Fibroblast of skin of abdomen (primary cell): ENCODE results near the gene RELB.

ENCODE experiments used
- DNase-seq: peaks from one replicate; pipeline ENCODE4 v3.0.0-alpha.2; 2013

Gene RELB

GRCh38 chr19:45025264-45025663, 24.0 kb downstream of the RELB start:
- no peak for DNase-seq

GRCh38 chr19:45027371-45027770, 26.1 kb downstream of the RELB start:
- no peak for DNase-seq

- DNase-seq = no peak
Observed at GRCh38 chr19:45030825-45031224, 29.6 kb downstream of the RELB start.

- no peak for DNase-seq
Observed at GRCh38 chr19:45032421-45032820, 31.2 kb downstream of the RELB start.

GRCh38 chr19:45035755-45036154, 34.5 kb downstream of the RELB start:
- DNase-seq = no peak

GRCh38 chr19:45037393-45038169, 36.3 kb downstream of the RELB start:
- DNase-seq = no peak

- DNase-seq = peak; percentile 88
Observed at GRCh38 chr19:45038931-45039893, 37.9 kb downstream of the RELB start, which contains the start of gene CLASRP. Gene CLASRP, plus strand, starts transcription at chr19:45039045. Its CDS starts 1,168 bp downstream, at chr19:45040213.

- DNase-seq = no peak
Observed at GRCh38 chr19:45040059-45040771, 39.0 kb downstream of the RELB start.

GRCh38 chr19:45041125-45041524, 39.9 kb downstream of the RELB start:
- no peak for DNase-seq

- no peak for DNase-seq
Observed at GRCh38 chr19:45045671-45046353, 44.5 kb downstream of the RELB start.

- no peak for DNase-seq
Observed at GRCh38 chr19:45046355-45046754, 45.1 kb downstream of the RELB start.

- DNase-seq = no peak
Observed at GRCh38 chr19:45047188-45047797, 46.0 kb downstream of the RELB start.

GRCh38 chr19:45049073-45049736, 47.9 kb downstream of the RELB start:
- DNase-seq = no peak

- DNase-seq = no peak
Observed at GRCh38 chr19:45050036-45050435, 48.8 kb downstream of the RELB start.

- no peak for DNase-seq
Observed at GRCh38 chr19:45051929-45052579, 50.8 kb downstream of the RELB start.

- DNase-seq = no peak
Observed at GRCh38 chr19:45056831-45057230, 55.6 kb downstream of the RELB start.

GRCh38 chr19:45057444-45057843, 56.2 kb downstream of the RELB start:
- no peak for DNase-seq

- DNase-seq = no peak
Observed at GRCh38 chr19:45058622-45059159, 57.4 kb downstream of the RELB start.

GRCh38 chr19:45059258-45059965, 58.1 kb downstream of the RELB start:
- DNase-seq = peak; percentile 56

GRCh38 chr19:45061965-45062364, 60.7 kb downstream of the RELB start:
- no peak for DNase-seq
